K562 (cell line): ENCODE results near the gene MRPL9. TPM values are rescaled to one million over a fixed set of nuclear protein-coding genes. Genes with fewer than 3 reads are reported as not detected.
A peak's percentile ranks its signal among the peaks of the same experiment; 100 is the strongest.

ENCODE experiments used
- ATAC-seq: fragments of 200-7000 bp; cut with Tn5 transposase; 3 replicates; pipeline ENCODE4 v1.9.1; 2020; ENCODE audit warnings: moderate library complexity
- BruUV-seq: library from RNA; stranded (reverse); fragments of 400-500 nt; replicated peaks from 2 replicates; lab custom pipeline; 2021; lab: Mats Ljungman, UMichigan
- CTCF ChIA-PET: fragments of 300-600 bp; formaldehyde crosslinking; extraction: SDS; loops from one replicate; lab custom pipeline; 2021; ENCODE audit warnings: low intra/inter-chr PET ratio; lab: Yijun Ruan, JAX
- POLR2A ChIA-PET: fragments of 300-600, 350-650 bp; sonication (Branson Sonifier 250); formaldehyde crosslinking; extraction: SDS; loops from one replicate; lab custom pipeline; 2021; ENCODE audit warnings: antibody characterized with exemption, inconsistent platforms; lab: Yijun Ruan, JAX
- DNase-seq, 4 experiments: peaks; one replicate each; pipeline versions ENCODE4 v3.0.0 to v3.0.0-alpha.2; 2011 to 2018; ENCODE audit warnings: low spot score in 3 of 4, mixed read lengths in 3 of 4; ENCODE audit errors: extremely low read depth in 1 of 4
- FAIRE-seq: peaks from 2 replicates; lab custom pipeline; 2011; peaks lifted over from hg19 to GRCh38; lab: Jason Lieb, UNC
- H2AFZ ChIP-seq: 2 replicates; pipeline ENCODE4 v1.6.0; 2011; ENCODE audit warnings: low read depth, low read length, control low read depth, inconsistent platforms
- H3K27ac ChIP-seq: fragments of 200-600 bp; 3 replicates; pipeline ENCODE4 v1.8.0; 2011; ENCODE audit warnings: low read depth, mild to moderate bottlenecking, control low read depth, inconsistent platforms, low read length, moderate library complexity, mixed read lengths; ENCODE audit errors: extremely low read depth
- H3K27me3 ChIP-seq, 2 experiments: fragments of 300-600 bp in 1 of 2; 2 replicates in 1 of 2; 3 replicates in 1 of 2; pipeline versions ENCODE4 v1.6.0 to v1.8.0; 2011; ENCODE audit warnings: inconsistent platforms in 2 of 2, low read length in 2 of 2, mild to moderate bottlenecking in 1 of 2, mixed read lengths in 1 of 2, moderate library complexity in 1 of 2; ENCODE audit not compliant: control insufficient read depth in 2 of 2, insufficient read depth in 2 of 2
- H3K36me3 ChIP-seq: fragments of 300-600 bp; 3 replicates; pipeline ENCODE4 v1.8.0; 2011; ENCODE audit warnings: mild to moderate bottlenecking, low read length, inconsistent platforms; ENCODE audit not compliant: control insufficient read depth, insufficient read depth
- H3K4me1 ChIP-seq, 2 experiments: fragments of 200-600 bp in 1 of 2; replicated peaks in 1 of 2; 2 replicates in 1 of 2; 3 replicates in 1 of 2; pipeline versions ENCODE4 v1.5.1 to v1.8.0; 2011; ENCODE audit warnings: inconsistent platforms in 2 of 2, low read length in 2 of 2, mild to moderate bottlenecking in 1 of 2, mixed read lengths in 1 of 2, moderate library complexity in 1 of 2; ENCODE audit not compliant: control insufficient read depth in 2 of 2, insufficient read depth in 2 of 2
- H3K4me2 ChIP-seq: 2 replicates; pipeline ENCODE4 v1.6.1; 2011; ENCODE audit warnings: low read length, control low read depth, inconsistent platforms, mixed read lengths; ENCODE audit not compliant: insufficient read depth
- H3K4me3 ChIP-seq: fragments of 200-600 bp; sonication (generic), shearing (Covaris generic); 2 replicates; pipeline ENCODE4 v1.5.1; 2016; ENCODE audit warnings: control low read depth, inconsistent platforms
- H3K79me2 ChIP-seq: fragments of 200-600 bp; 3 replicates; pipeline ENCODE4 v1.8.0; 2011; ENCODE audit warnings: low read length, inconsistent platforms; ENCODE audit not compliant: control insufficient read depth, insufficient read depth
- H3K9ac ChIP-seq, 2 experiments: 2 replicates each; pipeline versions ENCODE4 v1.6.0 to v1.6.1; 2011; ENCODE audit warnings: low read depth in 2 of 2, low read length in 2 of 2, control low read depth in 1 of 2, inconsistent platforms in 1 of 2, mild to moderate bottlenecking in 1 of 2, mixed read lengths in 1 of 2; ENCODE audit not compliant: insufficient read depth in 1 of 2
- H3K9me1 ChIP-seq: one replicate; pipeline ENCODE4 v1.6.0; 2011; ENCODE audit warnings: inconsistent platforms, mild to moderate bottlenecking, low read length, moderate library complexity; ENCODE audit not compliant: control insufficient read depth, insufficient read depth
- H3K9me3 ChIP-seq: replicated peaks from 2 replicates; pipeline ENCODE4 v1.5.1; 2011; ENCODE audit warnings: low read depth, low read length, inconsistent platforms; ENCODE audit not compliant: control insufficient read depth, insufficient read depth
- H4K20me1 ChIP-seq: replicated peaks from 2 replicates; pipeline ENCODE4 v1.6.1; 2011; ENCODE audit warnings: low read length, inconsistent platforms, mixed read lengths; ENCODE audit not compliant: control insufficient read depth, insufficient read depth
- ATF6 ChIP-seq: sonication (generic); formaldehyde crosslinking; IDR thresholded peaks from 2 replicates; pipeline ENCODE4 v1.4.0; 2020; ENCODE audit warnings: mild to moderate bottlenecking, missing genetic modification reagents
- FOXA1 ChIP-seq: fragments of 450-650 bp; IDR thresholded peaks from 2 replicates; pipeline ENCODE4 v1.6.1; 2016; ENCODE audit warnings: mild to moderate bottlenecking, borderline replicate concordance
- PHB ChIP-seq: fragments of 250-450 bp; sonication (Bioruptor Pico); IDR thresholded peaks from 2 replicates; pipeline ENCODE4 v1.5.0; 2021
- PRDM10 ChIP-seq: fragments of 450-650 bp; IDR thresholded peaks from 2 replicates; pipeline ENCODE4 v1.6.1; 2018; ENCODE audit not compliant: partially characterized antibody
- RBM25 ChIP-seq: fragments of 200-400 bp; formaldehyde crosslinking; IDR thresholded peaks from 2 replicates; pipeline ENCODE4 v1.6.1; 2018; ENCODE audit warnings: low read length, low read depth, moderate library complexity; ENCODE audit not compliant: severe bottlenecking
- SMAD3 ChIP-seq: fragments of 450-650 bp; formaldehyde crosslinking; conservative IDR thresholded peaks from 2 replicates; pipeline ENCODE4 v1.4.0; 2020; ENCODE audit warnings: mild to moderate bottlenecking
- WGBS: fragments of 100-300 bp; shearing (Covaris generic); methylation state at CpG from one replicate; pipeline ENCODE4 v1.1.6; 2016; ENCODE audit warnings: low coverage, mixed read lengths; ENCODE audit not compliant: insufficient coverage; ENCODE audit errors: missing lambda C conversion rate; 5-methylcytosine and 5-hydroxymethylcytosine counted together
- in situ Hi-C: fragments of 300-500 bp; cut with MboI; formaldehyde crosslinking; loops from 4 replicates; pipeline ENCODE4 v1.15.0; 2018; ENCODE audit warnings: inconsistent platforms, mixed read lengths
- intact Hi-C: fragments of 100-400 bp; cut with micrococcal nuclease; formaldehyde crosslinking; loops from 2 replicates; pipeline ENCODE4 v1.14.2; 2022
- polyA plus RNA-seq, 8 experiments: library from polyadenylated mRNA; depleted of rRNA in 4 of 8; stranded (reverse) in 5 of 8; unstranded in 3 of 8; fragments of >200 nt; fragmentation: Nextera tagmentation in 2 of 8; fragmentation: Illumina TruSeq in 1 of 8; extraction: Ambion mirVana in 2 of 8; extraction: Trizol in 1 of 8; gene quantifications; 2 replicates each; pipeline versions ENCODE4 v1.2.1 to v1.2.3, GENCODE V29; 2011 to 2014; ENCODE audit warnings: inconsistent platforms in 1 of 8, missing spikeins in 1 of 8
- total RNA-seq, 7 experiments: library from RNA; depleted of rRNA in 6 of 7; stranded (reverse); fragments of >200 nt in 6 of 7; fragmentation: Illumina TruSeq in 2 of 7; extraction: Trizol in 2 of 7; gene quantifications; 2 replicates each; pipeline versions ENCODE4 v1.2.1 to v1.2.3, GENCODE V29; 2011 to 2021; ENCODE audit warnings: low replicate concordance in 1 of 7

MRPL9 gene
- total and polyA plus RNA-seq, 9 of the 15 experiments (the other 6 are each of a cell fraction or from before 2014, with no cell fraction given): 38.0 to 162 (median 111) TPM

GRCh38 chr1:151729966-151730291 is 33.4 kb downstream of the MRPL9 start (continued):
- no peak for TF ChIP-seq ATF6 (CRISPR knock-in tag)
- TF ChIP-seq SMAD3 (CRISPR knock-in tag): no peak
- no peak for TF ChIP-seq FOXA1

GRCh38 chr1:151729157-151729965 is 33.9 kb downstream of the MRPL9 start:
- ChIA-PET CTCF (no interaction called here), POLR2A (interaction anchor here (0.7 to 2.6 kb wide), 2 partner anchors 10 to 14 kb away, joined by 3 to 7 read pairs; no protein-coding TSS in a partner anchor)
- Histone ChIP-seq H3K9ac (no peak overlapping the region), H4K20me1 (no peaks in the 10 kb centered on the region), H3K4me2 (no peak overlapping the region), H3K27me3 (peaks cover 63 to 75% of the 10 kb centered on the region in 2 experiments), H2AFZ (no peak overlapping the region), H3K27ac (no peak overlapping the region), H3K9me1 (no peaks in the 10 kb centered on the region), H3K4me3 (no peak overlapping the region), H3K79me2 (no peaks in the 10 kb centered on the region), H3K9me3 (0 out of 2 replicates have a peak, but pooled peaks cover 2% of the 10 kb centered on the region), H3K36me3 (no peaks in the 10 kb centered on the region), H3K4me1 (no peaks in the 10 kb centered on the region)
- no peak for DNase-seq
- WGBS: 1% methylated on average over 10 of the region's 10 CpGs
- no peak for FAIRE-seq
- intact Hi-C loops (no loop called here), in situ Hi-C loops (no loop called here)
- TF ChIP-seq RBM25: no peak
- no peak for TF ChIP-seq PHB (CRISPR knock-in tag)
- peak; percentile 73 for TF ChIP-seq PRDM10
- BruUV-seq: no TSS peak
- no peak for ATAC-seq
